ENCODE results near the gene SERPINB7. TPM values are rescaled to one million over a fixed set of nuclear protein-coding genes. Genes with fewer than 3 reads are reported as not detected.

Gene SERPINB7
- total RNA-seq, 2 experiments from 2014 or later = not detected

DNA sequence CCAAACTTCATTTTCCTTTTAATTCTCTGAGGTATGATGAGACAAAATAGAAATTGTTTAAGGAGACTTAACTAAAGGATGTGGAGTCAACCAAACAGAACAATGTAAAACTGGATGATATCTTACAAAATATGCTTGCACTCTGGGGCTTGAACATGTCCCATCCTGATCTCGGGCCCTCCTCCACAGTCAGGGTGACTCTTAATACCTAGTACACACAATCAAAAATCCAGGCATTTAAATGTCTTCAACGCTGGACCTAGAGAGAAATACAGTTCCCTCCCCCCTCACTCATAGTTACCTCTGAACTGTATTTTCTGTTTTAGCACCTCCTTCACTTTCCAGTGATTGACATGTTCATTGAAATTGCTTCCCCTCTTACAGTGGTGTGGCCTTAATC, 75.4 kb downstream of the SERPINB7 start:
- no TSS peak for BruUV-seq (replicated peaks)
- Histone ChIP-seq H4K20me1 (ENCODE audit: insufficient read depth, low read length) (no peaks in the 10 kb centered on the region), H3K9me3 (ENCODE audit: low read length) (no peaks in the 10 kb centered on the region), H2AFZ (ENCODE audit: low read length) (no peak overlapping the region), H3K36me3 (ENCODE audit: insufficient read depth, low read length) (no peaks in the 10 kb centered on the region), H3K4me2 (ENCODE audit: low read length) (no peak overlapping the region), H3K79me2 (ENCODE audit: insufficient read depth, low read depth, low read length) (no peaks in the 10 kb centered on the region), H3K4me1 (ENCODE audit: insufficient read depth, low read length, poor library complexity, severe bottlenecking) (no peaks in the 10 kb centered on the region), H3K27ac (ENCODE audit: low read depth, low read length, poor library complexity, severe bottlenecking) (no peak overlapping the region), H3K9me2 (ENCODE audit: insufficient read depth, low read length) (no peaks in the 10 kb centered on the region), H3K4me3 (ENCODE audit: low read depth, low read length, poor library complexity, severe bottlenecking) (no peak overlapping the region)
- DNase-seq (ENCODE audit: low spot score) = no peak
- no peak for TF ChIP-seq CTCF (conservative IDR thresholded peaks at IDR 0.05; ENCODE audit: low read length)
- no peak for TF ChIP-seq EZH2phosphoT487 (IDR thresholded peaks at IDR 0.05; ENCODE audit: borderline replicate concordance, low read depth, low read length)
- ChIA-PET CTCF (ENCODE audit: unreplicated experiment) (no interaction called here), POLR2A (no interaction called here)
- intact Hi-C loops (cut with micrococcal nuclease; ENCODE audit: unreplicated experiment) = no loop called here

Other genes starting within 250 kb of the SERPINB7 start
- not detected in 2 replicates for gene SERPINB12, start 233.0 kb upstream of the SERPINB7 start, total RNA-seq (2014; rRNA removed; shearing (Covaris generic))
- gene SERPINB12, start 233.0 kb upstream of the SERPINB7 start, total RNA-seq (2022) = not detected in 2 replicates
- gene SERPINB13, start 188.1 kb upstream of the SERPINB7 start, total RNA-seq (2014; rRNA removed; shearing (Covaris generic)) = not detected in 2 replicates
- not detected in 2 replicates for gene SERPINB13, start 188.1 kb upstream of the SERPINB7 start, total RNA-seq (2022)
- not detected in 2 replicates for gene SERPINB4, start 131.2 kb upstream of the SERPINB7 start, total RNA-seq (2014; rRNA removed; shearing (Covaris generic))
- not detected in 2 replicates for gene SERPINB4, start 131.2 kb upstream of the SERPINB7 start, total RNA-seq (2022)
- not detected in 2 replicates for gene SERPINB3, start 113.5 kb upstream of the SERPINB7 start, total RNA-seq (2014; rRNA removed; shearing (Covaris generic))
- not detected in 2 replicates for gene SERPINB3, start 113.5 kb upstream of the SERPINB7 start, total RNA-seq (2022)
- not detected in 2 replicates for gene SERPINB11, start 72.5 kb upstream of the SERPINB7 start, total RNA-seq (2014; rRNA removed; shearing (Covaris generic))
- not detected in 2 replicates for gene SERPINB11, start 72.5 kb upstream of the SERPINB7 start, total RNA-seq (2022)
- not detected in 2 replicates for gene SERPINB2, start 112.3 kb downstream of the SERPINB7 start, total RNA-seq (2014; rRNA removed; shearing (Covaris generic))
- not detected in 2 replicates for gene SERPINB2, start 112.3 kb downstream of the SERPINB7 start, total RNA-seq (2022)
- gene SERPINB10, start 132.5 kb downstream of the SERPINB7 start, total RNA-seq (2014; rRNA removed; shearing (Covaris generic)) = not detected in 2 replicates
- not detected in 2 replicates for gene SERPINB10, start 132.5 kb downstream of the SERPINB7 start, total RNA-seq (2022)
- gene HMSD, start 173.9 kb downstream of the SERPINB7 start, total RNA-seq (2014; rRNA removed; shearing (Covaris generic)) = not detected in 2 replicates
- gene HMSD, start 173.9 kb downstream of the SERPINB7 start, total RNA-seq (2022) = not detected in 2 replicates
- gene SERPINB8, start 194.7 kb downstream of the SERPINB7 start, total RNA-seq (2014; rRNA removed; shearing (Covaris generic)) = 1.3 and 1.5 TPM in 2 replicates
- 2.0 and 2.5 TPM in 2 replicates for gene SERPINB8, start 194.7 kb downstream of the SERPINB7 start, total RNA-seq (2022)

Measured in OCI-LY7 (cell line).